ENCODE data around the gene ANKRD33.

Gene ANKRD33

GRCh38 chr12:51860986-51861385, 26.9 kb upstream of the ANKRD33 start:
- no peak overlapping the region for H3K27ac ChIP-seq (ENCODE audit: low read depth in 2 of 2, low read length in 2 of 2)
- H3K36me3 ChIP-seq (ENCODE audit: control insufficient read depth in 2 of 2, insufficient read depth in 2 of 2, low read length in 2 of 2) = no peaks in the 10 kb centered on the region
- peaks cover 18 to 20% of the 10 kb centered on the region in 2 donors for H3K27me3 ChIP-seq (ENCODE audit: control insufficient read depth in 2 of 2, insufficient read depth in 2 of 2, low read length in 2 of 2)
- H3K9ac ChIP-seq (ENCODE audit: low read depth in 1 of 2, low read length in 2 of 2) = no peak overlapping the region
- H3K4me1 ChIP-seq (ENCODE audit: control insufficient read depth in 2 of 2, insufficient read depth in 2 of 2, low read length in 2 of 2) = peaks cover 3% of the 10 kb centered on the region in 2 donors
- no peak overlapping the region for H3K4me3 ChIP-seq (ENCODE audit: low read length in 2 of 2)
- H3K9me3 ChIP-seq (ENCODE audit: control insufficient read depth in 2 of 2, low read length in 2 of 2) = no peaks in the 10 kb centered on the region

GRCh38 chr12:51862947-51863346, 25.0 kb upstream of the ANKRD33 start:
- Histone ChIP-seq H3K4me3 (ENCODE audit: low read length in 2 of 2) (no peak overlapping the region), H3K36me3 (ENCODE audit: control insufficient read depth in 2 of 2, insufficient read depth in 2 of 2, low read length in 2 of 2) (no peaks in the 10 kb centered on the region), H3K27ac (ENCODE audit: low read depth in 2 of 2, low read length in 2 of 2) (no peak overlapping the region), H3K9me3 (ENCODE audit: control insufficient read depth in 2 of 2, low read length in 2 of 2) (no peaks in the 10 kb centered on the region), H3K4me1 (ENCODE audit: control insufficient read depth in 2 of 2, insufficient read depth in 2 of 2, low read length in 2 of 2) (peaks cover 3% of the 10 kb centered on the region in 2 donors), H3K27me3 (ENCODE audit: control insufficient read depth in 2 of 2, insufficient read depth in 2 of 2, low read length in 2 of 2) (peaks cover 9 to 14% of the 10 kb centered on the region in 2 donors), H3K9ac (ENCODE audit: low read depth in 1 of 2, low read length in 2 of 2) (no peak overlapping the region)

DNA sequence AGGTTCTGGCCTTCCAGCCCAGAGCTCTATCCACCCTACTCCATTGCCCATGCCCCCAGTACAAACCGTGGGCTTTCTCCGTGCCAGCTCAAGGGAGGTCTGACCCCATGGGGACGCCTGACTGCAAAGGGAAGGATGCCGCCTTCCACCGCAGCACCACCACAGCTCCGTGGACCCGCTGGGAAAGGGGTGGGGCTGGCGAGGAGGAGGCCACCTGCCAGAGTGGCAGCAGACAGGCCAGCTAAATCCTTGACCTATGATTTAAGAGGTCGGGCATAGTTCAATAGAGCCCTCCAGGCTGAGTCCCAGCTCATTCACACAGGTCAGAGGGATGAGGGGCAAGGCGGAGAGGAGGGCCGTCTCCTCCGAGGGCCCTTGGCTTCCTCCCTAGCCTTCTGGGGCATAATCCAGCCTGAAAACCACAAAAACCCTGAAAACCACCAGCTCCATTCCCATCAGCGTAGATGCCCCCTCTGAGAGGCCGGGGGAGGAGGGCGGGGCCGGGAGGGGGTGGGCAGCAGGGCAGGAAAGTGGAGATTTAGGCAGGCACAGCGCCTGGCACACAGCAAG, 24.5 kb upstream of the ANKRD33 start:
- Histone ChIP-seq H3K27ac (ENCODE audit: low read depth in 2 of 2, low read length in 2 of 2) (no peak overlapping the region), H3K36me3 (ENCODE audit: control insufficient read depth in 2 of 2, insufficient read depth in 2 of 2, low read length in 2 of 2) (no peaks in the 10 kb centered on the region), H3K4me1 (ENCODE audit: control insufficient read depth in 2 of 2, insufficient read depth in 2 of 2, low read length in 2 of 2) (peaks cover 3 to 4% of the 10 kb centered on the region in 2 donors), H3K9ac (ENCODE audit: low read depth in 1 of 2, low read length in 2 of 2) (no peak overlapping the region), H3K9me3 (ENCODE audit: control insufficient read depth in 2 of 2, low read length in 2 of 2) (no peaks in the 10 kb centered on the region), H3K4me3 (ENCODE audit: low read length in 2 of 2) (no peak overlapping the region), H3K27me3 (ENCODE audit: control insufficient read depth in 2 of 2, insufficient read depth in 2 of 2, low read length in 2 of 2) (peaks cover 9 to 18% of the 10 kb centered on the region in 2 donors)

GRCh38 chr12:51863933-51864832, 23.7 kb upstream of the ANKRD33 start:
- H3K4me3 ChIP-seq (ENCODE audit: low read length in 2 of 2) = peak overlapping the region in 1 of 2 donors; percentile 37
- H3K36me3 ChIP-seq (ENCODE audit: control insufficient read depth in 2 of 2, insufficient read depth in 2 of 2, low read length in 2 of 2) = no peaks in the 10 kb centered on the region
- H3K9ac ChIP-seq (ENCODE audit: low read depth in 1 of 2, low read length in 2 of 2) = no peak overlapping the region
- H3K27me3 ChIP-seq (ENCODE audit: control insufficient read depth in 2 of 2, insufficient read depth in 2 of 2, low read length in 2 of 2) = peaks cover 12 to 20% of the 10 kb centered on the region in 2 donors
- no peaks in the 10 kb centered on the region for H3K9me3 ChIP-seq (ENCODE audit: control insufficient read depth in 2 of 2, low read length in 2 of 2)
- H3K4me1 ChIP-seq (ENCODE audit: control insufficient read depth in 2 of 2, insufficient read depth in 2 of 2, low read length in 2 of 2) = peaks cover 6 to 10% of the 10 kb centered on the region in 2 donors
- H3K27ac ChIP-seq (ENCODE audit: low read depth in 2 of 2, low read length in 2 of 2) = no peak overlapping the region

- H3K4me1 ChIP-seq (ENCODE audit: control insufficient read depth in 2 of 2, insufficient read depth in 2 of 2, low read length in 2 of 2) = peaks cover 6 to 12% of the 10 kb centered on the region in 2 donors
- H3K36me3 ChIP-seq (ENCODE audit: control insufficient read depth in 2 of 2, insufficient read depth in 2 of 2, low read length in 2 of 2) = no peaks in the 10 kb centered on the region
- no peak overlapping the region for H3K4me3 ChIP-seq (ENCODE audit: low read length in 2 of 2)
- H3K9ac ChIP-seq (ENCODE audit: low read depth in 1 of 2, low read length in 2 of 2) = no peak overlapping the region
- H3K27ac ChIP-seq (ENCODE audit: low read depth in 2 of 2, low read length in 2 of 2) = no peak overlapping the region
- no peaks in the 10 kb centered on the region for H3K9me3 ChIP-seq (ENCODE audit: control insufficient read depth in 2 of 2, low read length in 2 of 2)
- H3K27me3 ChIP-seq (ENCODE audit: control insufficient read depth in 2 of 2, insufficient read depth in 2 of 2, low read length in 2 of 2) = peaks cover 16 to 23% of the 10 kb centered on the region in 2 donors
Observed at GRCh38 chr12:51864833-51865670, 22.9 kb upstream of the ANKRD33 start.

DNA sequence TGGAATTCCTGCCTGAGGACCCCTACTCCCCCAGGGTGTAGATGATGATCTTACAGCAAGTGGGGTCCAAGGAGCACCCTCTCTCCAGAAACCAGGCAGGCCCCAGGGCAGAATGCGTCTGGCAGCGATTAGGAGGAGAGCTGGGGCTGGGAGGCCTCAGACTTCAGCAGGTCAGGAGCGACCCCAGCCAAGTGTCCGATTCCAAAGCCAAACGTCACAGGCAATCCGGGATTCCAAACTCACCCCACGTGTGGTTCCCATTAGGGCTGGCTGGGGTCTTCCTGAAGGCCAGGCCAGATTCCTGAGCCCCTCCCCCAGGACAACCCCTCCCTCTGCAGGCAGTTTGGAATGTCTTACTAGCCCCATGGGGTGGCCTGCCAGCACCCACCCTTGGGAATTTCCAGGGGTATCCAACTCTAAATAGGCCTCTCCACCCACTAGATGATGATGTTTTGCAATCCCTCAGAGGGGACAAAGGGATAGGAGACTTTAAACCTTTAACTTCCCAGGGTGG, 22.1 kb upstream of the ANKRD33 start:
- Histone ChIP-seq H3K9me3 (ENCODE audit: control insufficient read depth in 2 of 2, low read length in 2 of 2) (no peaks in the 10 kb centered on the region), H3K9ac (ENCODE audit: low read depth in 1 of 2, low read length in 2 of 2) (no peak overlapping the region), H3K36me3 (ENCODE audit: control insufficient read depth in 2 of 2, insufficient read depth in 2 of 2, low read length in 2 of 2) (no peaks in the 10 kb centered on the region), H3K27me3 (ENCODE audit: control insufficient read depth in 2 of 2, insufficient read depth in 2 of 2, low read length in 2 of 2) (peaks cover 16 to 28% of the 10 kb centered on the region in 2 donors), H3K4me3 (ENCODE audit: low read length in 2 of 2) (no peak overlapping the region), H3K27ac (ENCODE audit: low read depth in 2 of 2, low read length in 2 of 2) (no peak overlapping the region), H3K4me1 (ENCODE audit: control insufficient read depth in 2 of 2, insufficient read depth in 2 of 2, low read length in 2 of 2) (peaks cover 6 to 14% of the 10 kb centered on the region in 2 donors)

GRCh38 chr12:51866324-51866723, 21.6 kb upstream of the ANKRD33 start:
- Histone ChIP-seq H3K9ac (ENCODE audit: low read depth in 1 of 2, low read length in 2 of 2) (no peak overlapping the region), H3K36me3 (ENCODE audit: control insufficient read depth in 2 of 2, insufficient read depth in 2 of 2, low read length in 2 of 2) (no peaks in the 10 kb centered on the region), H3K4me3 (ENCODE audit: low read length in 2 of 2) (no peak overlapping the region), H3K9me3 (ENCODE audit: control insufficient read depth in 2 of 2, low read length in 2 of 2) (no peaks in the 10 kb centered on the region), H3K4me1 (ENCODE audit: control insufficient read depth in 2 of 2, insufficient read depth in 2 of 2, low read length in 2 of 2) (peaks cover 6 to 14% of the 10 kb centered on the region in 2 donors), H3K27ac (ENCODE audit: low read depth in 2 of 2, low read length in 2 of 2) (no peak overlapping the region), H3K27me3 (ENCODE audit: control insufficient read depth in 2 of 2, insufficient read depth in 2 of 2, low read length in 2 of 2) (peaks cover 16 to 26% of the 10 kb centered on the region in 2 donors)

- no peak overlapping the region for H3K27ac ChIP-seq (ENCODE audit: low read depth in 2 of 2, low read length in 2 of 2)
- no peaks in the 10 kb centered on the region for H3K36me3 ChIP-seq (ENCODE audit: control insufficient read depth in 2 of 2, insufficient read depth in 2 of 2, low read length in 2 of 2)
- peaks cover 16 to 26% of the 10 kb centered on the region in 2 donors for H3K27me3 ChIP-seq (ENCODE audit: control insufficient read depth in 2 of 2, insufficient read depth in 2 of 2, low read length in 2 of 2)
- H3K4me1 ChIP-seq (ENCODE audit: control insufficient read depth in 2 of 2, insufficient read depth in 2 of 2, low read length in 2 of 2) = peaks cover 6 to 14% of the 10 kb centered on the region in 2 donors
- H3K9ac ChIP-seq (ENCODE audit: low read depth in 1 of 2, low read length in 2 of 2) = no peak overlapping the region
- H3K9me3 ChIP-seq (ENCODE audit: control insufficient read depth in 2 of 2, low read length in 2 of 2) = no peaks in the 10 kb centered on the region
- no peak overlapping the region for H3K4me3 ChIP-seq (ENCODE audit: low read length in 2 of 2)
Observed at GRCh38 chr12:51866762-51867161, 21.1 kb upstream of the ANKRD33 start.

DNA sequence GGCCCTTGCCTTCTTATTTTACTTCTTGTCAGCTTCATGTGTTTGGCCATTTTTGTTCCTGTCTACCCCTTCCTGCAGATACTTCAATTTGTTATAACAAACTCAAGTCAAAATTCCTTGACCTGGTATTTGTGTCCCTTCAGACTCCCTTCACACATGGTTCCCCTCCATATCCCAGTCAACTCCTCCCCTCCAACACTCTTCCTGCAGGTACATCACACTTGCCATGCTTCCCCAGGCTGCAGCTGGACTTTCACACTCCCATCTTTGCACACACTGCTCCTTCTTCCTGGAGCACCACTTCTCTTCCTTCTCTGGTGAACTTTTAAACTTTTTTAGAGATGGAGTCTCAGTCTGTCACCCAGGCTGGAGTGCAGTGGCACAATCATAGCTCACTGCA, 20.5 kb upstream of the ANKRD33 start:
- H3K9ac ChIP-seq (ENCODE audit: low read depth in 1 of 2, low read length in 2 of 2) = no peak overlapping the region
- H3K9me3 ChIP-seq (ENCODE audit: control insufficient read depth in 2 of 2, low read length in 2 of 2) = no peaks in the 10 kb centered on the region
- no peaks in the 10 kb centered on the region for H3K36me3 ChIP-seq (ENCODE audit: control insufficient read depth in 2 of 2, insufficient read depth in 2 of 2, low read length in 2 of 2)
- H3K27me3 ChIP-seq (ENCODE audit: control insufficient read depth in 2 of 2, insufficient read depth in 2 of 2, low read length in 2 of 2) = peaks cover 12 to 26% of the 10 kb centered on the region in 2 donors
- H3K4me1 ChIP-seq (ENCODE audit: control insufficient read depth in 2 of 2, insufficient read depth in 2 of 2, low read length in 2 of 2) = peaks cover 9 to 14% of the 10 kb centered on the region in 2 donors
- H3K27ac ChIP-seq (ENCODE audit: low read depth in 2 of 2, low read length in 2 of 2) = no peak overlapping the region
- H3K4me3 ChIP-seq (ENCODE audit: low read length in 2 of 2) = no peak overlapping the region
